ENCODE results near the gene CYTH1.

GRCh38 chr17:78724999-78725398 is 57.1 kb downstream of the CYTH1 start:
- no peak for TF ChIP-seq POLR2A (IDR thresholded peaks at IDR 0.05)
- no peak for TF ChIP-seq EP300 (IDR thresholded peaks at IDR 0.05)

Measured in upper lobe of left lung (tissue), 4 donors.